OCI-LY7 (cell line): Measurements from ENCODE around the gene MACROD1. TPM values are rescaled to one million over a fixed set of nuclear protein-coding genes. Genes with fewer than 3 reads are reported as not detected.

Experiments
- BruUV-seq: library from RNA; stranded (reverse); fragments of 400-500 nt; replicated peaks from 2 replicates; lab custom pipeline; 2021; lab: Mats Ljungman, UMichigan
- CTCF ChIA-PET: fragments of 300-600 bp; sonication (Branson Sonifier 250); formaldehyde crosslinking; loops from one replicate; lab custom pipeline; 2022; ENCODE audit warnings: antibody characterized with exemption; ENCODE audit not compliant: unreplicated experiment; lab: Charles Lee
- POLR2A ChIA-PET: fragments of 300-600 bp; sonication (Branson Sonifier 250); formaldehyde crosslinking; loops from one replicate; lab custom pipeline; 2022; ENCODE audit warnings: antibody characterized with exemption; lab: Charles Lee
- DNase-seq: peaks from one replicate; pipeline ENCODE4 v3.0.0-alpha.2; 2015; ENCODE audit warnings: low spot score
- H2AFZ ChIP-seq: fragments of 200-600 bp; sonication (generic), shearing (Covaris generic); 2 replicates; pipeline ENCODE4 v1.6.1; 2014; ENCODE audit warnings: mild to moderate bottlenecking, antibody characterized with exemption, low read length, moderate library complexity
- H3K27ac ChIP-seq: fragments of 200-600 bp; sonication (generic); 2 replicates; pipeline ENCODE4 v1.5.1; 2014; ENCODE audit warnings: mixed run types, low read depth, mild to moderate bottlenecking, moderate library complexity, low read length, inconsistent platforms; ENCODE audit not compliant: poor library complexity, severe bottlenecking
- H3K36me3 ChIP-seq: fragments of 200-600 bp; sonication (generic); 2 replicates; pipeline ENCODE4 v1.6.1; 2014; ENCODE audit warnings: mild to moderate bottlenecking, antibody characterized with exemption, low read length, moderate library complexity, mixed read lengths; ENCODE audit not compliant: insufficient read depth
- H3K4me1 ChIP-seq: fragments of 200-600 bp; sonication (generic); 2 replicates; pipeline ENCODE4 v1.5.1; 2014; ENCODE audit warnings: mild to moderate bottlenecking, low read length; ENCODE audit not compliant: insufficient read depth, poor library complexity, severe bottlenecking
- H3K4me2 ChIP-seq: fragments of 200-600 bp; sonication (generic); 2 replicates; pipeline ENCODE4 v1.6.1; 2014; ENCODE audit warnings: mild to moderate bottlenecking, low read length
- H3K4me3 ChIP-seq: fragments of 200-600 bp; sonication (generic); 2 replicates; pipeline ENCODE4 v1.5.1; 2014; ENCODE audit warnings: mild to moderate bottlenecking, low read depth, low read length; ENCODE audit not compliant: poor library complexity, severe bottlenecking
- H3K79me2 ChIP-seq: fragments of 200-600 bp; sonication (generic); 2 replicates; pipeline ENCODE4 v1.6.1; 2016; ENCODE audit warnings: low read depth, mild to moderate bottlenecking, low read length, moderate library complexity, mixed read lengths; ENCODE audit not compliant: insufficient read depth
- H3K9me2 ChIP-seq: fragments of 200-600 bp; sonication (generic); 2 replicates; pipeline ENCODE4 v1.6.1; 2016; ENCODE audit warnings: mild to moderate bottlenecking, low read length, mixed read lengths; ENCODE audit not compliant: insufficient read depth
- H3K9me3 ChIP-seq: fragments of 200-600 bp; sonication (generic); 2 replicates; pipeline ENCODE4 v1.6.1; 2014; ENCODE audit warnings: mild to moderate bottlenecking, mixed run types, low read length, mixed read lengths
- H4K20me1 ChIP-seq: fragments of 200-600 bp; sonication (generic); 2 replicates; pipeline ENCODE4 v1.6.1; 2014; ENCODE audit warnings: mild to moderate bottlenecking, antibody characterized with exemption, low read length, moderate library complexity, mixed read lengths; ENCODE audit not compliant: insufficient read depth
- CTCF ChIP-seq: fragments of 200-600 bp; sonication (generic); conservative IDR thresholded peaks from 2 replicates; pipeline ENCODE4 v1.5.1; 2014; ENCODE audit warnings: mild to moderate bottlenecking, antibody characterized with exemption, low read length, moderate library complexity, mixed read lengths
- EZH2phosphoT487 ChIP-seq: fragments of 200-600 bp; sonication (generic); IDR thresholded peaks from 2 replicates; pipeline ENCODE4 v1.6.1; 2018; ENCODE audit warnings: low read depth, borderline replicate concordance, mild to moderate bottlenecking, mixed run types, antibody characterized with exemption, low read length, moderate library complexity, mixed read lengths
- intact Hi-C: fragments of 100-400 bp; cut with micrococcal nuclease; formaldehyde crosslinking; loops from one replicate; pipeline ENCODE4 v1.10.0; 2022; ENCODE audit not compliant: unreplicated experiment
- total RNA-seq, 2 experiments: library from RNA; depleted of rRNA in 1 of 2; stranded (reverse); fragments of >200 nt in 1 of 2; shearing (Covaris generic) in 1 of 2; gene quantifications; 2 replicates each; pipeline ENCODE4 v1.2.3, GENCODE V29; 2014 to 2022

Gene MACROD1
- total RNA-seq, 2 experiments from 2014 or later = 14.7 to 25.4 TPM

DNA sequence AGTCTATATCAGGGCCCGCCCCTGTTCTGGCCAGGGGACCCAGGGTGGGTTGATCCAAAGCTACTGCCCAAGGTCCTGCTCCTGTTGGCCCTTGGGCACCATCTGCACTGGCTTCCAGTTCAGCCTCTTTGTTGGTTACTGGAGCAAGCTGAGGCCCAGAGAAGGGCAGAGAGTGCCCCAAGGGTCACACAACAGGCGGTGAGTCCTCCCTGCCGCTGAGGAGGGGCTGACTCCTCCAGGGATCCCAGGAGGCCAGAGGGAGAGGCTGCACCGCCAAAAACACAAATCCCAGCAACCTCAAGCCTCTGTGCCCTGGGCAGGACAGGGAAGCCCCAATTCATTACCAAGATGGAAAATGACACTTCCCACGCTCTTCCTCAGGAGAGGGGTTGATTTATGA lies 61.3 kb downstream of the MACROD1 start:
- intact Hi-C loops = loop anchor here (5.0 kb wide), 1 partner anchor 43 kb away; no protein-coding TSS in a partner anchor
- H3K4me3 ChIP-seq = no peak overlapping the region
- H3K36me3 ChIP-seq = no peaks in the 10 kb centered on the region
- POLR2A ChIA-PET = no interaction called here
- DNase-seq = no peak
- no peak overlapping the region for H2AFZ ChIP-seq
- peaks cover 20% of the 10 kb centered on the region for H3K4me1 ChIP-seq
- CTCF ChIA-PET = no interaction called here
- BruUV-seq = no TSS peak
- H3K79me2 ChIP-seq = no peaks in the 10 kb centered on the region
- H3K9me3 ChIP-seq = no peaks in the 10 kb centered on the region
- H3K9me2 ChIP-seq = no peaks in the 10 kb centered on the region
- H3K4me2 ChIP-seq = no peak overlapping the region
- TF ChIP-seq CTCF = no peak
- TF ChIP-seq EZH2phosphoT487 = no peak
- no peak overlapping the region for H3K27ac ChIP-seq
- H4K20me1 ChIP-seq = no peaks in the 10 kb centered on the region

GRCh38 chr11:64103277-64103985 lies 62.5 kb downstream of the MACROD1 start:
- Histone ChIP-seq H3K4me1 (peaks cover 20% of the 10 kb centered on the region), H3K36me3 (no peaks in the 10 kb centered on the region), H2AFZ (no peak overlapping the region), H3K4me3 (no peak overlapping the region), H3K4me2 (no peak overlapping the region), H3K27ac (no peak overlapping the region), H4K20me1 (no peaks in the 10 kb centered on the region), H3K9me2 (no peaks in the 10 kb centered on the region), H3K79me2 (no peaks in the 10 kb centered on the region), H3K9me3 (no peaks in the 10 kb centered on the region)
- no TSS peak for BruUV-seq
- intact Hi-C loops = loop anchor here (5.0 kb wide), 1 partner anchor 44 kb away; no protein-coding TSS in a partner anchor
- POLR2A ChIA-PET = interaction anchor here (0.6 kb wide), 1 partner anchor 824 kb away, joined by 3 read pairs; no protein-coding TSS in a partner anchor
- CTCF ChIA-PET = no interaction called here
- no peak for TF ChIP-seq EZH2phosphoT487
- TF ChIP-seq CTCF = no peak
- DNase-seq = no peak
